Measurements from ENCODE around the gene TBXAS1. TPM values are rescaled to one million over a fixed set of nuclear protein-coding genes. Genes with fewer than 3 reads are reported as not detected.

Gene TBXAS1
- total and polyA plus RNA-seq, 2 of the 8 experiments (the other 6 are each of a cell fraction or from before 2014, with no cell fraction given) = 0.86 to 2.1 TPM

DNA sequence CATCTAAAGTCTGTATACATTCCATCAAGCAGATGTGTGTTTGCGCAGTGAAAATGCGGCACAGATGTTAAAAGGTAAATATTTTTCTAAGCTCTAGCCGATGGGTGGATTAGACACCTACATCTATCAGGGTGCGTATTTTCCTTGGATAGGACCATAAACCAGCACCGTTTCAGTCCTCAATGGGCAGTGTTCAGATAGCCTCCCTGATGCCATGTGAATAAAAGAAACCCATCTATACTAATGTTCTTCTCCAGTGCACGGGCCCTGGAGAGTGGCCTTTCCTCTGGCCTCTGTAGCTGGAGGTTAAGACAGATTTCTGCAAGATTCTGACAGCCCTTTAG, 130.2 kb downstream of the TBXAS1 start (continued):
- no peak for TF ChIP-seq TAF1 (IDR thresholded peaks at IDR 0.05; ENCODE audit: low read depth, low read length)
- no peak for TF ChIP-seq POLR2AphosphoS5 (IDR thresholded peaks at IDR 0.05; ENCODE audit: low read depth, low read length)

Measured in H1 (cell line).